G401.6 (cell line): ENCODE data around the gene CCDC187.
A peak's percentile ranks its signal among the peaks of the same experiment; 100 is the strongest.

Experiments
- FAIRE-seq: peaks from 2 replicates; lab custom pipeline; 2012; peaks lifted over from hg19 to GRCh38; lab: Jason Lieb, UNC

The CCDC187 gene

DNA sequence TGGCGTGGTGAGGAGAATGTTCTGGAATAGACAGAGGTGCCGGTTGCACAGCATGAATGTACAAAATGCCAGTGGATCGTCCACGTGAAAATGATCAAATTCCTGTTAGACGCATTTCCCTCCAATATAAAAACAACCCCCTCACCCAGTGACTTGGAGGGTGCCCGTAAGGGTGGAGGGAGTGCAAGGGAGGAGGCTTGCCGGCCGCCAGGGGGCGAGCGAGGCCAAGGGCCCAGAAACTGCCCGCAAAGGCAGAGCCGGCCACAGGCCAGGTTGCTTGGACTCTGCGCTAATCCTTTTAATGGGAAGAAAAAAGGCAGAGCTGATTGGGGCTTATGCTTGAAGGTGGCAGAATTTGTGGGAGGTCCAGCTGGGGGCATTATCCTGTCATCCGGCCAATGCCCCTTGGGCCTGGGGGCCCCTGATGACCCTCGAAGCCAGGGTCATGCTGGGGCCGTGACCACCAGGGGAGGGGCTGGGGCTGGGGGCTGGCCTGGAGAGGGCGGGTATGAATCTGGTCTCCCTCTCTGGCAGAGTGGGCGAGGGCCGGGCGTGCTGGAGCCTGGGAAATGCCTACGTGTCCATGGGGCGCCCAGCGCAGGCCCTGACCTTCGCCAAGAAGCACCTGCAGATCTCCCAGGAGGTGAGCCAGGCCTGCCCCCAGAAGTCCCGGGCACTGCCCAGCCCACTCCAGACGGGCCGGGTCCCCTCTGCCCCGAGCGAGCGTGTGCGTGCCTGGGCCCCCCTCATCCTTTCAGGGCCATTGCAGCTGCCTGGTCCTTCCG is 35.5 kb upstream of the CCDC187 start:
- FAIRE-seq, result peak; percentile 88

DNA sequence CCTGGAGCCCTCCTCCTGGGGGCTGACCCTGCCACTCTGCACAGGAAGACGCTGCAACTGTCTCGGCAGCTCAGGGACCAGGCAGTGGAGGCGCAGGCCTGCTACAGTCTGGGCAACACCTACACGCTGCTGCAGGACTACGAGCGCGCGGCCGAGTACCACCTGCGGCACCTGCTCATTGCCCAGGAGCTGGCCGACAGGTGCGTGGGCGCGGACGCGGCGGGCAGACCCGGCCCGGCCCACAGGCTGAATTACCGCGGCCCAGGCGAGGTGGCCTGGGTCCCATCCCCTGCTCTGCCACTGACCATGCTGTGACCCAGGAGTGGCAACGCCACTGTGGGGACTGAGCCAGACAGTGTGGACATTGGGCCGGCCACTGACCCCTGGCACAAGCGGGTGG is 34.6 kb upstream of the CCDC187 start:
- FAIRE-seq, result no peak

DNA sequence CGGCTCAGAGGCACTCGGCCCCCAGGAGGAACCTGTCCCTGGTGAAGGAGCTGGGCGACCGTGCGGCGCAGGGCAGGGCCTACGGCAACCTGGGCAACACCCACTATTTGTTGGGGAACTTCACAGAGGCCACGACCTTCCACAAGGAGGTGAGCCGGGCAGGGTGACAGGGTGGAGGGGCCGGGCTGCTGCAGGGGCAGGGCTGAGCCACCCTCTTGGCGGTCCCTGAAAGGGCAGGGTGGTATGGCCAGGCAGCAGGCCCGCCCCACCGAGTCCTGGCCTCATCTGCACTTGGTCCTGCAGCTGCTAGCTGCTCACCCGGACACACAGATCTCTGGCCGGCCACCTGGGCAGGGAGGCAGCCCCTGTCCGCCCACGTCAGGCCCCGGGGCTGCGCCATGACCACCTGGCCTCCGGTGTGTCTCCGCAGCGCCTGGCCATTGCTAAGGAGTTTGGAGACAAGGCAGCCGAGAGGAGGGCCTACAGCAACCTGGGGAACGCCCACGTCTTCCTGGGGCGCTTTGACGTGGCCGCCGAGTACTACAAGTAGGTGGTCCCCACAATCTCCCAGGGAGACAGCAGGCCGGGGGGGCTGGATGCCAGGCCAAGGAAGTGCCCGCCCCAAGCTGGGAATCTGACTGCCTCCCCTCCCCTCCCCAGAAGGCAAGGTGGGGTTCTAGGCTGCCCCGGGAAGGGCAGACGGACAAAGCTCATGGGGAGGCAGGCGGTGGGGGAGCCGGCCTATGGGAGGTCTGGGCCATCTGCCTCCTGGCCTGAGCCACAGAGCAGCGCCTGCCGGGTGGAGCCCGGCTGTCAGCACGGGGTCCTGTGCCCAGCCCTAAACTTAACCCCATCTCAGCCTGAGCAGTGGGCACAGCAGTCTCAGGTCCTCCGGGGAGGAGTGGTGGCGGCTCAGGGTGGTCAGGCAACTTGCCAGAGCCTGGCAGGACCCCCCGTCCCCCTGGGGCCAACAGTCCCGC is 33.8 kb upstream of the CCDC187 start:
- no peak for FAIRE-seq

DNA sequence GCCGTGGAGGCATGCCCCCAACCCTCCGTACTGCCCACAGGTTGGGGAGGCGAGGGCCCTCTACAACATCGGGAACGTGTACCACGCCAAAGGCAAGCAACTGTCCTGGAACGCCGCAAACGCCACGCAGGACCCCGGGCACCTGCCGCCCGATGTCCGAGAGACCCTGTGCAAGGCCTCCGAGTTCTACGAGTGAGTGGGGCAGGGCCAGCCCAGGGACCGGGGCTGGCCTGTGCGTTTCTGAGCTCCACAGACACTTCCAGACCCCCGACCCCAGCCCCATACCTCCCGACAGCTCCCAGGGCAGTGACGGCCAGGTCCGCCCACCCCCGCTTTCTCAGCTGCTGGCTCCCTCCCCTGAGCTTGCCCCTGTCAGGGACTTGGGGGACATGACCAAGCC is 33.0 kb upstream of the CCDC187 start:
- no peak for FAIRE-seq

DNA sequence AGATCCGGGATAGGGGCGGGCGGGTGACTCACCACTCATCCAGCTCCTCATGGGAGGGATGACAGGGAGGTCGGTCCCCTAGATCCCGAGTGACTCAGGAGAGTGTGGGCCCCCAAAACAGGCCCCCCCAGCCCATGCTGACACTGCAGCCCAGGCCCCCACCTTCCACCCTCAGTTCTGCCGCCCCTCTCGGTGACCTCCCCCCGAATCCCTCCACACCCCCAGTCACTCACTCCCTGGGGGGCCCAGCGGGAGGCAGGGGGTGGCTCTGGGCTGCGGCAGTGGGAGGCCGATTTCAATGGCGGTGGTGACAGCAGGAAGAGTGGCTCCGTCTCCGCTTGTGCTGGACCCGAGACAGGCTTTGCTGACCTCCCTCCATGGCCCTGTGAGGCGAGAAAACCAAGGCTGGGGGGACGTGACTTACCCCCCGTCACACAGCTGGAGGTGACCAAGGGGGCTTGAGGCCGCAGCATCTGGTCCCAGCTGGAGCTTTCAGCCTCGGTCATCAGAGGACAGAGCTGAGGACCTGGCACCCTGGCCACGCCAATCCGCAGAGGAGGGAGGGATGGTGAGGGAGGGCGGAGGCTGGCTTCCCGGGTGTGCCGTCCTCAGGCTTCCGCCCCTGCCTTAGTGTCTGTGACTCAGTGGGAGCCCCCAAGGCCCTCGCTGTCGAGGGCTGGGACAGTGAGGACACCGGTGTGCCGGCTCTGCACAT is 32.4 kb upstream of the CCDC187 start:
- FAIRE-seq, result no peak

DNA sequence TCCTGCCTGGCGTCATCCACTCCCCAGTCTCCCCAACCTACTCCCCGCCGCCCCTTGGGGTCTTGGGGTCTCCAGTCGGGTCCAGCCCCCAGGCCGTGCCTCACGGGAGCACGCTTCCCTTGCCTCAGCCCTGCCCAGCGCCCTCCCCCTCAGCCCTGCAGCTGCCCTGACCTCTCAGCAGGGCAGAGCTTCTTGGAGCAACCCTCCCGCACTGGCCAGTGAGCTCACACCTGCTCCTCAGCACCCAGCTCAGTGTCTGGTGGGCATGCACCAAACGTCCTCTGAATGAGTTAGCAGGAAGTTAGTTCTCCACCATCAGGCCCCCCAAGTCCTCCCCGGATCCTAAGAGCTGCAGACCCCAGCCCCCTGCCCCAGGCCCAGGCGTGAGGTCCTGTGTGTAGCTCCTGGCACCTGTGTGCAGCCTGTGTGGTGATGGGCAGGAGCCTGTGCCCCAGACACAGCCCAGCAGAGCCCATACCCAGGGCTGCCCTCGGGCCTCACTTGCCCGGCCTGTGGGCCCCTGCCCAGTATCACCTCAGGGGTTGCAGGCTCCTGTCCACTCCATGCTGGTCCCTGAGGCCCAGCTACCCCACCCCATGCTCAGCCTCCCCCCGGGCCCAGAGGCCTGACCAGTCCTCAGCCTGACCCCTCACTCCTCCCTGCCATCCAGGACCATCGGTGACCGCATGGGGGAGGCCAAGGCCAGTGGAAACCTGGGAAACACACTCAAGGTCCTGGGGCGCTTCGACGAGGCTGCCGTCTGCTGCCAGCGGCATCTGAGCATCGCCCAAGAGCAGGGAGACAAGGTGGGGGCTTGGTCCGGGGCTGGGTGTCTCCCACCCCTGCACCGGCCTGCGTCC is 31.6 kb upstream of the CCDC187 start:
- FAIRE-seq, result no peak

DNA sequence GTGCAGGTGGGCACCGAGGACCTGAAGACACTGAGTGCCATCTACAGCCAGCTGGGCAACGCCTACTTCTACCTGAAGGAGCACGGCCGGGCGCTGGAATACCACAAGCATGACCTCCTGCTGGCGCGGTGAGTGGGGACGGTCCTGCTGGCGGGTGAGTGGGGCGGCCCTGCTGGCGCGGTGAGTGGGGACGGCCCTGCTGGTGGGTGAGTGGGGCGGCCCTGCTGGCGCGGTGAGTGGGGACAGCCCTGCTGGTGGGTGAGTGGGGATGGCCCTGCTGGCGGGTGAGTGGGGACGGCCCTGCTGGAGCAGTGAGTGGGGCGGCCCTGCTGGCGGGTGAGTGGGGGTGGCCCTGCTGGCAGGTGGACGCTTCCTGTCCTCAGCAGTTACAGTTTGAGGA is 30.6 kb upstream of the CCDC187 start:
- no peak for FAIRE-seq

DNA sequence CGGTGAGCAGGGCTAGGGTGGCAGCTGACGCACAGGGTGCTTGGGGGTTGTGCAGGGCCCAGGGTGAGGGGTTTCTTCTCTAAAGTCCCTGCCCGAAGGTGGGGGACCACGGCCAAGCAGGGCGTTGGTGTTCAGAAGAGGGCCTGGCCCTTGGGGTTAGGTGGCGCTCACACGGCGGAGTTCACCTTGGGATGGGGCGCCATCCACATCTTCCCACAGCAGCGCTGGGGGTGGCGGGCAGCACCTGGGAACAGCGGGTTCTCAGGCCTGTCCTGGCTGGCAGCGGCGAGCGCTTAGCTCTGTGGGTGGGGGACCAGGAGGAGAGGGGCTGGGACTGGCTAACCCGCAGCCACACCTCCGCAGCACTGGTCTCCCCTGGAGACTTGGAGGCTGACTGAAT is 29.6 kb upstream of the CCDC187 start:
- FAIRE-seq, result no peak

DNA sequence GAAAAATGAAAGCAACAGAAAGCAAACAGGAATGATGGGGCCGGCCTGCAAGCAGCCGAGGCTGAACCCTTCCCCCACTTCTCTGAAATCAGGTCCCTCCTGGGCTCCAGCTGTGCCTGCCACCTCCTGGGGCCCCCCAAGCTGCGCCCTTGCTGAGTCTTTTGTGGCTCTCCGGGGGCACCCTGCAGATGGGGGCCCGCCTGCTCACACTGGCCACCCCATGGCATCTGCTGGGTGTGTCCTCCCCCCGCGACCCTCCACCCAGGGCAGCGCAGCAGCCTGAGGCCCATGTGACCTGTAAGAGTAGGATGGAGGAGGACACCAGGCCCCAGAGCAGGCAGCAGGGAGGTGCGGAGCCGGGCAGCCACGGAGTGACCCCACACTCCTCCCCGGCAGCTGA is 29.2 kb upstream of the CCDC187 start:
- FAIRE-seq, result no peak

DNA sequence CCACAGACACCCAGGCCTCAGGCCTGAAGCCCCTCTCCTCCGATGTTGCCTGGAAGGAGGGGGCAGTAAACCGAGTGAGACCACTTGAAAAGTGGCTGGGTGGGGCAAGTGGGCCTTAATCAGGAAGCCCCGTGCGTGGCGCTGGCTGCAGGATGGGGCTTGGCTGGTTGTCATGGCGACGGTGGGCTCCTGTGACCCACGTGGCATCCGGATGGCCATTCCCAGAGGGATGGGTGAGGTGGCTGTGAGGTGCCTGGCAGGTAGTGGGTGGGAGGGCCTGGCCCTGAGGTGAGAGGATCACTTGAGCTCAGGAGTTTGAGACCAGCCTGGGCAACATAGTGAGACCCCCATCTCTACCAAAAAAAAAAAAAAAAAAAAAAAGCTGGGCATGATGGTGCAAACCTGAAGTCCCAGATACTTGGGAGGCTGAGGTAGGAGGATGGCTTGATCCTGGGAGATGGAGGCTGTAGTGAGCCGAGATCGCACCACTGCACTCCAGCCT is 28.6 kb upstream of the CCDC187 start:
- no peak for FAIRE-seq

DNA sequence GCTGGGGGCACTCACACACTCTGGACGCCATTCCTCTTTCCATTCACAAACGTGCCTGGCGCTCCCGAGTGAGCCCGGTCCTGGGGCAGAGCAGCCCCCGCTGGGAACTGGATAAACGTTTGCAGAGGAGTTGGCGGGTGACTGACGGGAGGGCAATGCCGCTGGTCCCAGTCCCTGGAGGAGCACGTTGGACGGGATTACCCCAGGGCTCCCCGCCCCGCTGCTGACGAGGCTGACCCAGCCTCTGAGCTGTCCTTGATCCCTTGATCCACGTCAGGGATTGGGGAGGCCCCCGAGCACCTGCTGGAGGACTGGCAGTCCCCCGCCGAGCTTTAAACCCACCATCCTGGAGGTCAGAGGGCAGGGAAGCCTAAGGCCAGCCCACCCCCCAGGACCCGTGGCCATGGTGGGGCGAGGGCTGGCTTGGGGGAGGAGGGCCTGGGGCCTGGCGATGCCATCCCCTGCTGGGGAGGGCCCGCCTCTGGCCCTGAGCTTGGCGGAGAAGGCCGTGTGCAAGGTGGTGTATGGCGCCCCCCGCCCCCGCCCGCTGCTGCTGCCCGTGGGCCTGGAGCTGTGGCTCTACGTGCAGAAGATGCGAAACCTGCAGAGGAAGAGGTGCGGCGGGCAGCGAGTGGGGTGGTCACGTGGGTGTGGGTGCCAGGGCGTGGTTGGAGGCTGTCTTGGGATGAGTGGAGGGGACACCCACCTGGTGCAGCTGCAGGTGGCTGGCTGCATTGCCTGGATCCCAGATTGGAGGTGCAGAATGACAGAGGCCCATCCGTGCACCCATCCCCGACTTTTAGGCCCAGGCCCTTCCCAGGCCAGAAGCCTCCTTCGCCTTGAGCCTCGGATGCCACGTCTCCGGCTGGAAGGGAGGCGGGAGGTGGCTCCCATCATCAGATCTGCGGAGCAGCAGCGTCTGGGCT is 27.9 kb upstream of the CCDC187 start:
- no peak for FAIRE-seq

DNA sequence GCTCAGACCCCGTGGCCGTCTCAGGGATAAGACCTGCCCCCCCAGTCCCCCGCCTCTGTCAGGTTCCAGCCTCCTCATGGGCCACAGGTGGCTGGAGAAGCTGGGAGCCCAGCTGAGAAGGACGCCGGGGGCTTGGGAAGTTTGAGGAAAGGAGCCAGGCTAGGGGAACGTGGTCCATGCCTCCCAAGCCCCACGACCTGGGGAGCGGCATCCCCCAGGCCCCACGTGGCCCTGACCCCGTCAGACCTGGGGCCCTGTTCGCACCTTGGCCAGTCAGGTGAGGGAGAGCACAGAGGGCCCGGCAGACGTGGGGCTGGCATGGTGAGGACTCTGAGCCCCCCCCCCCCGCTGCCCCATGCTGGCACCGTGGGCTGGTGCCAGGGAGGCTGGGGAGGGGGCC is 27.1 kb upstream of the CCDC187 start:
- FAIRE-seq, result no peak

DNA sequence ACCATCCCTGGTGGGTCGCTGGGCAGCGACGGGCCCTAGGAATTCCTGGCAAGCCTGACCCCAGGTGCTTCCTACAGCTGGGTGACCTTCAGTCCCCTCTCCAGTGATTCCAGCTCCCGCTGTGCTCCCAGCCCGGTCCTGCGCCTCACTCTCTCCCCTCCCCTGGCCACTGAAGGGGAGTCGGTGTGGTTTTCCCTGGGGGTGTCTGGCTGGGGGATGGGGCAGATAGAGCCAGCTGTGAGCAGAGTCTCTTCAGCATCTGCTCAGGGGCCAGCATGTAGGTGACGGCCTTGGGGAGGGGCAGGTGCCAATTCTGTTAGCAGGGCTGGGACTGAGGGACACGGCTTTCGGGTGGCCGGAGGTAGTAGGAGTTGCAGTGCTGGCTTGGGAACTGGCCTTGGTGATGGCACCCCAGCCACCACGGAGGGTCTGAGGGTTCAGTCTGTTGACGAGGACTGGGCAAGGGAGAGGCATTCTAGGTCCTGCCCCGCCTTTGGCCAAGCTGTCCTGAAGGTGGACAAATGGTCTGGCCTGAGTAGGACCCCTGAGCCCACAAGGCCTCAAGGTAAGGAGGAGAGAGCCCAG is 26.6 kb upstream of the CCDC187 start:
- no peak for FAIRE-seq

DNA sequence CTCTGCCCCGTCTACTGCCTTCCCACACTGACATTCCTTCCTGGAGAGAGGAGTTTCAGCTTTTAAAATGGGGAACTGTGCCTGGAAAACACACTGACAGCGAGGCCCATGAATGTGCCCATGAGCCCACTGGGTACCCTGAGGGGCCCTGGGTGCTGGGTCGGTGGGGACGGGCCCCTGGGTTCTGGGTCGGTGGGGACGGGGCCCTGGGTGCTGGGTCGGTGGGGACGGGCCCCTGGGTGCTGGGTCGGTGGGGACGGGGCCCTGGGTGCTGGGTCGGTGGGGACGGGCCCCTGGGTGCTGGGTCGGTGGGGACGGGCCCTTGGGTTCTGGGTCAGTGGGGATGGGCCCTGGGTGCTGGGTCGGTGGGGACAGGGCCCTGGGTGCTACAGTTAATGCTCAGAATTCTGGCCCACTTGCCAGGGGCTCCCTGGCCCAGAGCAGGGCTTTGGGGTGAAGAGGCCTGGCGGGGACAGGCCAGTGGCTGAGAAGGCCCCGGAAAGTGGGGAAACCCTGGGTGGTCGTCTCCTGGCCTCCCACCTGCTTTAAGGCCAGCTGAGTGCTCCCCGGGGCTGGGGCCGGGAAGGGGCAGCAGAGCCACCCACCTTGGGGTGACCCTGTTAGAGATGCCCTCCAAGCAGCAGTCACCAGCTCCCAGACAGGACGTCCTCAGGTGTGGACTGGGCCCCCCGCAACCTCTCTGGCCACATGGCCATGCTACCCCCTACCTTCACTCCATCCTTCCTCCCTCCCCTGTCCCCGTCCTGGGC is 25.9 kb upstream of the CCDC187 start:
- FAIRE-seq, result no peak

DNA sequence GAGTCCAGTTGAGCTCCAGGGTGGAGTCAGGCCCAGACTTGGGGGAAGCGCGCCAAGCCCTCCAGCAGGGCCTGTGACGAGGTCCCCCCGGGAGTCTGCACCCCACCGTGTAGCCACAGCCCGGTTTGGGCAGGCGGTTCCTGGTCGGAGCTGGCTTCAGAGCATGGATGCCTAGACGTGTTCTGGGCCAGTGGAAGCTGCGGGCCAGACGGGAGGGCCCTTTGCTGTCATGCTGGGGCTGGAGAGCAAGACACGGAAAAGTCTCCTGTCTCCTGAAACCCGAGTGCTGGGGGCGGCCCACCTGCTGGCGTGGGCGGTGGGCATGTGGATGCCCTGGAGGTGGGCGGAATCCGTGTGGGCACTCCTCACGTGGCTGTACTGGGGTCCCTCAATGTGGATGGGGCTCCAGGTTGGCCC is 25.3 kb upstream of the CCDC187 start:
- FAIRE-seq, result no peak

DNA sequence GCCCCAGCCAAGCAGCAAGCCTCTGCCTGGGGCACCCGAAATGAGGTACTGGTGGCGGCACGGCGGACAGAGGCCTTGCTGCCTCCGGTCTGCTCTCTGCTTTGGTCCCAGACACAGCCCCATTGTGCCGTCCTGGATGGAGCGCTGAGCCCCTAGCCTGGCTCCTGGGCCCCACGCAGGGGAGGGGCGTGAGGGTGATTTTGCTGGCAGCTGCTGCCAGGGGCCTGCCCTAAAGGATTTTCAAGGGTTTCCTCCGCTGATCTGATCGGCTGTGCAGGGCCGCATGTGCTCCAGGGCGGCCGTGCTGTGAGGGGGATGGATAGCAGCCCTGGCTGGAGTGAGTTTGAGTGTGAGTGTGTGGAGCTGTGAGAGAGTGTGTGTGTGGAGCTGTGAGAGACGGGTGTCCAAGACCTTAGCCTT is 24.7 kb upstream of the CCDC187 start:
- no peak for FAIRE-seq

DNA sequence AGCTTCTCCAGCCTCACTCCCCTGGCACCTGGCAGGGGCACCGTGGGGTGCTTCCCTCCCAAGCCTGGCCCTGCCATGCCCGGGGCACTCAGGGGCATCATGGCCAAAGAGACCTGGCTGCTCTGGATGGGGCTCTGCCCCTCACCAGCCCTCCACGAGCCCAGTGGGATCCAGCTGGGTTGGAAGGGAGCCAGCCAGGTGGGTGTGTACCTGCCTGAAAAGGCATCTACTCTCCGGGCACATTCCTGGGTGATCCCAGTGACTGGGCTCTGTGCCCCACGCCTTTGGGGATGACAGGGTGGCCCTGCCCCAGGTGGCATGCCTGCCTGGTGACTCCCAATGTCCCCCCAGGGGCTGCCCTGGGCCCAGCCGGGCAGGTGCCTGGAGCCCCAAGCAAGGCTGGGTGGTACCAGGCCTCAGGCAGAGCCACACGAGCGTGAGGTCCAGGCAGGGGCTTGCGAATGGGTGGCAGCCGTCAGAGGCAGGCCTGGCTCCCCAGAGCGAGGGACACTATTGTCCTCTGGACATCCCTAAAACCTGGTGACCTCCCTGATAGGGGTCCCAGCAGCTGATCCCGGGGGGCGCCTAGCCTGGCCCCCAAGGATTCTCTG is 24.2 kb upstream of the CCDC187 start:
- no peak for FAIRE-seq

DNA sequence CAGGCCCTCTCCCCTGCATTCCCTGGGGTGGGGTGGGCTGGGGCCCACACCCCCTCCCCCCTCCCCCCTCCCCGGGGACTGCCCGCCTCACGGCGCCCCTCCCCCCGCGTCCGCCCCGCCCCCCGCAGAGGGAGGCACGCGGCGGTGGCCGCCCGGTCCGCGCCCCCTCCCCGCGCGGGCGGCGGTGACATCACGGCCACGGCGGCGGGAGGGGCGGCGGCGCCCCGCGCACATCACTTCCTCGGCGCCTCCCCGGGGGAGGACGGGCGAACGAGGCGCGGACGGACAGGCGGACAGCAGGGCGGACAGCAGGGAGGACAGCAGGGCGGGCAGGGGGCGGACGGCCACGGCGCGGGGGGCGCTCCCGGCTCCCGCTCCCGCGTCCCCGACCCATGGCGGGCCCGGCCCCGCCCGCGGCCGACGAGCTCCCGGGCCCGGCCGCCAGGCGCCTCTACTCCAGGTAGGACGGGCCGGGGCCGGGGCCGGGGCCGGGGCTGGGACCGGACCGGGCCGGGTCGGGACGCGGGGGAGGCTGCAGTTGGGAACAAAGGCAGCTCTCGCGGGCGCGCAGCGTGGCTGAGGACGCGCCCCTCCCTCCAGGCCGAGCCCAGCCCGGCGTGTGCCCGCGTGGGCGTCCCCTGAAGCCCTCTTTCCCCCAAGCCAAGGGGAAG is 23.5 kb upstream of the CCDC187 start, which contains the start of gene GPSM1:
TSS of gene GPSM1 (plus strand) at position 236 of the 671 bp plus-strand sequence. CDS start at position 393, 157 bp downstream.
- FAIRE-seq, result no peak
